ENCODE data around the gene MT1X. TPM values are rescaled to one million over a fixed set of nuclear protein-coding genes. Genes with fewer than 3 reads are reported as not detected.
"Not testable (repeated sequence)": the region's sequence is repeated elsewhere in the genome, so short reads cannot be mapped to it uniquely, and the experiment has no call there.

MT1X gene
- total RNA-seq, 4 donors from 2014 or later = 314 to 2,825 (median 445) TPM

DNA sequence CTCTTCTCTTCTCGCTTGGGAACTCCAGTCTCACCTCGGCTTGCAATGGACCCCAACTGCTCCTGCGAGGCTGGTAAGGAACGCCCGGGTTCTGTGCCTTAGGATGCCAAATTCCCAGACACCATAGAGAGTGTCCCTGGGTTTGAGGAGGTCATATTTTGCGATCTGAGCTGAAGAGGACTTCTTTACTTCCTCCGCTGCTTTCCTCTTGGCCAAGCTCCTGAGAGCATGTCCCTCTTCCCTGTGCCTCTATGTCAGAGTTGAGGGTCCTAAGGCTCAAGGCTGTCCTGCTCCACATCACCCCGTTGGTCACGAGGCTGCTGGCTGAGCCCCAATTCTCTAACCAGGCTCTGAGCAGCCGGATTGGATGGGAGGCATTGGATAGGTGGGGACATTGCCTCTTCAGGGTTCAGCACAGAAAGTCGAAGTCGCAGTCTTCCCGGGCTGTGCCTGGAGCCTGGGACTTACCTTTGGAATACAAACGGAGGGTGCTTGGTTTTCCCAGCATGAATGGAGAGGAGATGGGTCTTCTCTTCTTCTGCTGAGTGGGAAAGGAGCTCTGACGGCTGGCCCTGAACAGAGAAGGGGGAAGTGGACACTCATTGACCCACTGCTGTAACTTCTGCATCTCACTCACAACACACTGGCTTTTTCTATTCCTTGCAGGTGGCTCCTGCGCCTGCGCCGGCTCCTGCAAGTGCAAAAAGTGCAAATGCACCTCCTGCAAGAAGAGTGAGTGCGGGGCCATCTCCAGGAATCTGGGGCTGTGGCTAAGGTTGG is 12.2 kb upstream of the MT1X start:
- Histone ChIP-seq H3K27me3 (no peaks in the 10 kb centered on the region), H3K4me3 (replicated peaks in 1 of 3) (peak overlapping the region in 1 of 3 donors; percentile 2), H3K27ac (no peak overlapping the region), H3K36me3 (no peaks in the 10 kb centered on the region), H3K9me3 (no peaks in the 10 kb centered on the region), H3K4me1 (peaks cover 12 to 35% of the 10 kb centered on the region in 2 donors)
- intact Hi-C loops (cut with DNase I) = no loop called here
- DNase-seq = peak; percentile 36 to 37
- TF ChIP-seq, protein P1, sequence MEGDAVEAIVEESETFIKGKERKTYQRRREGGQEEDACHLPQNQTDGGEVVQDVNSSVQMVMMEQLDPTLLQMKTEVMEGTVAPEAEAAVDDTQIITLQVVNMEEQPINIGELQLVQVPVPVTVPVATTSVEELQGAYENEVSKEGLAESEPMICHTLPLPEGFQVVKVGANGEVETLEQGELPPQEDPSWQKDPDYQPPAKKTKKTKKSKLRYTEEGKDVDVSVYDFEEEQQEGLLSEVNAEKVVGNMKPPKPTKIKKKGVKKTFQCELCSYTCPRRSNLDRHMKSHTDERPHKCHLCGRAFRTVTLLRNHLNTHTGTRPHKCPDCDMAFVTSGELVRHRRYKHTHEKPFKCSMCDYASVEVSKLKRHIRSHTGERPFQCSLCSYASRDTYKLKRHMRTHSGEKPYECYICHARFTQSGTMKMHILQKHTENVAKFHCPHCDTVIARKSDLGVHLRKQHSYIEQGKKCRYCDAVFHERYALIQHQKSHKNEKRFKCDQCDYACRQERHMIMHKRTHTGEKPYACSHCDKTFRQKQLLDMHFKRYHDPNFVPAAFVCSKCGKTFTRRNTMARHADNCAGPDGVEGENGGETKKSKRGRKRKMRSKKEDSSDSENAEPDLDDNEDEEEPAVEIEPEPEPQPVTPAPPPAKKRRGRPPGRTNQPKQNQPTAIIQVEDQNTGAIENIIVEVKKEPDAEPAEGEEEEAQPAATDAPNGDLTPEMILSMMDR (IDR thresholded peaks at IDR 0.05) = no peak
- no peak for TF ChIP-seq POLR2A (IDR thresholded peaks at IDR 0.05)
- WGBS, 2 donors = 29% methylated on average over 19 of the region's 19 CpGs

DNA sequence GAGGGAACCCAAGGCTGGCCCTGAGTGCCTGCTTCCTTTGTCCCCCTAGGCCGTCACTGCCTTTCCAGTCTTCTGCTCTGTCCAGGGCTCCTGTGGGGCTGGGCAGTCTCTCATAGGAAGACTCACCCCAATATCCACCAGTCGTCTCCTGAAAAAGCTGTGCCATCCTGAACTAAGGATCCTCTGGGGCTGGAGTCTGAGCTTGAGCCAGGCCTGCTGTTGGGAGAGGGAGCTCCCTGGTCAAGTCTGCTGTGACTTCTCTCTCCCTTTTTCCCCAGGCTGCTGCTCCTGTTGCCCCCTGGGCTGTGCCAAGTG is 11.7 kb upstream of the MT1X start:
- no peak overlapping the region for H3K27ac ChIP-seq
- intact Hi-C loops (cut with DNase I) = no loop called here
- no peaks in the 10 kb centered on the region for H3K9me3 ChIP-seq
- peaks cover 15 to 38% of the 10 kb centered on the region in 2 donors for H3K4me1 ChIP-seq
- TF ChIP-seq, protein P1 (IDR thresholded peaks at IDR 0.05) = no peak
- no peak for TF ChIP-seq POLR2A (IDR thresholded peaks at IDR 0.05)
- H3K27me3 ChIP-seq = no peaks in the 10 kb centered on the region
- H3K36me3 ChIP-seq = no peaks in the 10 kb centered on the region
- H3K4me3 ChIP-seq (replicated peaks in 1 of 3) = no peak overlapping the region
- WGBS, 2 donors = 88 to 94% methylated on average over 2 of the region's 2 CpGs
- no peak for DNase-seq

DNA sequence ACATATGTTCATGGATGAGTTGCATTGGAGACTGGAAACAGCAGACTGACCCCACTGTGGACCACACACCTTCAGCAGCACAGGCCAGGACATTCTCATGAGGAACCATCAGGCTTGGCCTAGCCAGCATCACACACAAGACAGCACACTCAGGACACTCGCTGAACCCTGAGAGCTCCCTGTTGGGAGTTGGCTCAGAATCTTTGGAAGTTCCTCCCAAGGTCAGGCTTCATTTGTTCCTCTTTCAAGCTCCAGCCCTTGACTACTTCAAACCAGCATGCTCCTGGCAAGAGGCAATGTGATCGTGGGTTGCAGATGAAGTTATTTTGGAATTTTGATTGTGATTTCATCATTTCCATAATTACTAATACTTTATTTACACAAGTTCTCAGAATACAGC is 10.6 kb upstream of the MT1X start:
- H3K27me3 ChIP-seq; H3K27ac ChIP-seq; H3K4me3 ChIP-seq (replicated peaks in 1 of 3); H3K9me3 ChIP-seq; H3K36me3 ChIP-seq; intact Hi-C loops (cut with DNase I); DNase-seq: not testable (repeated sequence)
- WGBS, 2 donors = 58 to 60% methylated on average over 2 of the region's 2 CpGs
- H3K4me1 ChIP-seq = peaks cover 18 to 48% of the 10 kb centered on the region in 2 donors

DNA sequence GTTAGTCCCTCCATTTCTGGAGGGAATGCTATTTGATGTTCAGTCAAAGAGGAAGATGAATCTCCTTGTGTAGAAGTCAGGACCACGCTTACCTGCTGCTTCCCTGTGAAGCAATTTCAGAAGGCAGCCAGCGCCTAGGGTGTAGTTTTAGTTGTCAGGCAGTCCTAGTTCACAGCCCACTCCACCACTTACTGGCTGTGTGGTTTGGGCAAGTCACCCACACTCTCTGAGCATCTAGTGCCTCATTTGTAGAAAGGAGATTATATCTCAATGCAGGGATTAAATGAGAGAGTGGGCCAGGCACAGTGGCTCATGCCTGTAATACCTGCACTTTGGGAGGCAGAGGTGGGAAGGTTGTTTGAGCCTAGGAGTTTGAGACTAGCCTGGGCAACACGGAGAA is 10.1 kb upstream of the MT1X start:
- H3K27ac ChIP-seq; H3K27me3 ChIP-seq; DNase-seq; H3K36me3 ChIP-seq; H3K9me3 ChIP-seq; intact Hi-C loops (cut with DNase I); H3K4me3 ChIP-seq (replicated peaks in 1 of 3): not testable (repeated sequence)
- WGBS, 2 donors = 68 to 92% methylated on average over 3 of the region's 3 CpGs
- peaks cover 18 to 43% of the 10 kb centered on the region in 2 donors for H3K4me1 ChIP-seq

DNA sequence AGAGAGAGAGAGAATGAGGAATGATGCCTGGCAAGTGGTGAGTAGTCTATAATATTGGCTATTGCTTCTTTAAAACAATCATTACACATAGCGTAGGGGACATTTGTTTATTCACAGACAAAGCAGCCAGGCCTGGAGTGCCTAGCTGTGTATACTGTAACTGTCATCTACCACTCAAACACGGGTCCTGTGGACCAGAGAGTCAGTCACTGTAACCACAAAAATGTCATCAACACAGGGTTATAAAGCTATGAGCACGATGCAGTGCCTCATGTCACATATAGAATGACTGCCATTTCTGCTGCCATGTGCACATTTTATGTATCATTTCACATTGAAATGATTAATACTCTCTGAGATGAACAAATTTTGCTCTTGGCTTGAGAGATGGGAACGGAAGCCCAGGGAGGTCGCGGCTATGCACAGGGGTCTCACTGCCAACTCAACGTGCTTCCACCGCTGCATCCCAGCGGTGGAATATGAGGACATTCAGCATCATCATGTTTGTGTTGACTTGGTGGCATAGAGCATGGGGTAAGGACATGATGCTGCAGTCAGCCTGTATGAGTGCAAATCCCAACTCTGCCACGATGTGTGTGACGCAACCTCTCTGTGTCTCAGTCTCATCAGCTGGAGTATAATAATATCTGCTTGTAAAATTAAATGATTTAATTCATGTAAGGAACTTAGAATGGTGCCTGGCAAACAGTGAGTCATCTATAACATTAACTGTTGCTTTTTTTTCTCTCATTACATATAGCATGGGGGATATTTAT is 9.3 kb upstream of the MT1X start:
- no peaks in the 10 kb centered on the region for H3K9me3 ChIP-seq
- intact Hi-C loops (cut with DNase I) = no loop called here

More for the DNA sequence above, 9.3 kb upstream of the MT1X start:
- Histone ChIP-seq H3K4me1 (peaks cover 18 to 38% of the 10 kb centered on the region in 2 donors), H3K27ac (no peak overlapping the region), H3K27me3 (no peaks in the 10 kb centered on the region), H3K36me3 (no peaks in the 10 kb centered on the region), H3K4me3 (replicated peaks in 1 of 3) (no peak overlapping the region)
- TF ChIP-seq, protein P1 (IDR thresholded peaks at IDR 0.05) = no peak
- TF ChIP-seq POLR2A (IDR thresholded peaks at IDR 0.05) = no peak
- DNase-seq = no peak
- 90 to 92% methylated on average over 11 of the region's 11 CpGs for WGBS, 2 donors

Data from thyroid gland (tissue), 4 donors.